ENCODE results near the gene PPP2R2B. TPM values are rescaled to one million over a fixed set of nuclear protein-coding genes. Genes with fewer than 3 reads are reported as not detected.
A peak's percentile ranks its signal among the peaks of the same experiment; 100 is the strongest.

PPP2R2B gene
- total RNA-seq, 4 donors from 2014 or later, result 9.4 to 29.4 (median 20.7) TPM

DNA sequence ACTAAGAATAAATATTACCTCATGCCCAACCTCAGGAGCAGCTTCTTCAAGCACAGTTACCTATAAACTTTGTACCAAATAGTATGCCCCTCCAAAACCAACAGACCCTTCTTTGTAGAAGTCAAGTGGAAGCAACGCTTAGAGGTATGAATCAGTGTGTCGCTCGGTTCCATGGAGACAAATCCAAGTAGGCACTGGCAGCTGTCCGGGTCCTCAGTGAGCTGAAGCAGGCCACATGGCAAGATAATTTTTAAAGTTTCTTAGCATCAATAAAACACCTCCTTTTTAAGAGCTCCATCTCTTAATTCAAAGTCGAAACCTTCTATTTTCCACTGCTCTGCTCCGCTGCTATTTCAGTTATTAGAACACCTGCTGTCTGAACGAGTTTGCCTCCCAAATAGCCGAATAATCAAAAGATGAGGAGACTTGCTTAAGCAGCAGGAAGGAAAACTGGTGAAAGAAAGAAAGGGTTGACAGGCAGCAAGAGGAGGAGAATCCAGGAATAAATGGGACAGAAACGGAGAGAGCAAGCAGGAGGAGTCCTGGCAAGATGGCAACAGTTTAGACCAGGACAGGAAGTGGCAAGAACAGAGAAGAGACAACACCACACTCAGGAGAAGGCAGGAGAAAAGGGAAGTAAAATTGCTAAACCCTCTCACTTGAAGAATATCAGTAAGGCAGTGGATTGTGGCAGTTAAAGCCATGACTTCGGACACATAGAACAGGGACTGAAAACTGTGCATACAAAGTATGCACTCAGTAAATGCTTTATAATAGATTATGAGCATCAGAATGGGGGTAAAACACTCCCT is 65.0 kb downstream of the PPP2R2B start:
- no peak overlapping the region for H3K4me3 ChIP-seq
- TF ChIP-seq POLR2A (IDR thresholded peaks at IDR 0.05) (no peak), EP300 (IDR thresholded peaks at IDR 0.05) (no peak)
- TF ChIP-seq, protein P1, sequence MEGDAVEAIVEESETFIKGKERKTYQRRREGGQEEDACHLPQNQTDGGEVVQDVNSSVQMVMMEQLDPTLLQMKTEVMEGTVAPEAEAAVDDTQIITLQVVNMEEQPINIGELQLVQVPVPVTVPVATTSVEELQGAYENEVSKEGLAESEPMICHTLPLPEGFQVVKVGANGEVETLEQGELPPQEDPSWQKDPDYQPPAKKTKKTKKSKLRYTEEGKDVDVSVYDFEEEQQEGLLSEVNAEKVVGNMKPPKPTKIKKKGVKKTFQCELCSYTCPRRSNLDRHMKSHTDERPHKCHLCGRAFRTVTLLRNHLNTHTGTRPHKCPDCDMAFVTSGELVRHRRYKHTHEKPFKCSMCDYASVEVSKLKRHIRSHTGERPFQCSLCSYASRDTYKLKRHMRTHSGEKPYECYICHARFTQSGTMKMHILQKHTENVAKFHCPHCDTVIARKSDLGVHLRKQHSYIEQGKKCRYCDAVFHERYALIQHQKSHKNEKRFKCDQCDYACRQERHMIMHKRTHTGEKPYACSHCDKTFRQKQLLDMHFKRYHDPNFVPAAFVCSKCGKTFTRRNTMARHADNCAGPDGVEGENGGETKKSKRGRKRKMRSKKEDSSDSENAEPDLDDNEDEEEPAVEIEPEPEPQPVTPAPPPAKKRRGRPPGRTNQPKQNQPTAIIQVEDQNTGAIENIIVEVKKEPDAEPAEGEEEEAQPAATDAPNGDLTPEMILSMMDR (IDR thresholded peaks at IDR 0.05), result no peak
- 79 to 81% methylated on average over 10 of the region's 10 CpGs for WGBS, 2 donors

DNA sequence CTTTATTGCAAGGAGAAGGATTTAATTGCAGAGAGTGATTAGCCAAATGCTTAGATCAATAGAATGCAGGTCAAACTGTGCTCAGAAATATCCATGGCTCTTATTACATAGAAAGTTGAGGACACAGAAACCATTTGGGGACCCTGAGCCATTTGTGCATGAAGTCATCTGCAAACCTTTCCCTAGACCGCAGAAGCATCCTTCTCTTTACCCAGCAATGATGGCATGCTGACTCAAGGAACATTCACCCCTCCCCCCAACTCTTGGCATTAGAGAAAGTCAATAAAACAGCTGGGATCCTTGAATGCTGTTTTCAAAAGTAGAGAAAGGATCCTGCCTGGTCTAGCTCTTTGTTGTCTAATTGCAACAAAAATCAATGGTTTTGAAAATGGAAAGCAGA is 73.5 kb downstream of the PPP2R2B start:
- no peak overlapping the region for H3K27ac ChIP-seq
- no peak overlapping the region for H3K4me3 ChIP-seq
- TF ChIP-seq POLR2A (IDR thresholded peaks at IDR 0.05) (no peak), EP300 (IDR thresholded peaks at IDR 0.05) (no peak)
- TF ChIP-seq, protein P1 (IDR thresholded peaks at IDR 0.05), result no peak
- no peaks in the 10 kb centered on the region for H3K27me3 ChIP-seq
- peaks cover 0 to 4% (median 0%) of the 10 kb centered on the region in 4 donors for H3K4me1 ChIP-seq
- H3K9me3 ChIP-seq, result no peaks in the 10 kb centered on the region
- DNase-seq (ENCODE audit: low spot score in 2 of 2), result no peak
- 13 to 25% methylated on average over 1 of the region's 1 CpG for WGBS, 2 donors
- H3K36me3 ChIP-seq, result no peaks in the 10 kb centered on the region

More for the DNA sequence above, 65.0 kb downstream of the PPP2R2B start:
- Histone ChIP-seq H3K36me3 (no peaks in the 10 kb centered on the region), H3K27me3 (no peaks in the 10 kb centered on the region), H3K27ac (no peak overlapping the region), H3K9me3 (no peaks in the 10 kb centered on the region), H3K4me1 (peaks cover 0 to 4% (median 0%) of the 10 kb centered on the region in 4 donors)
- no peak for DNase-seq (ENCODE audit: low spot score in 2 of 2)

- Histone ChIP-seq H3K9me3 (no peaks in the 10 kb centered on the region), H3K27ac (no peak overlapping the region), H3K27me3 (no peaks in the 10 kb centered on the region), H3K36me3 (no peaks in the 10 kb centered on the region), H3K4me3 (no peak overlapping the region), H3K4me1 (peaks cover 0 to 8% (median 1%) of the 10 kb centered on the region in 4 donors)
- no peak for DNase-seq (ENCODE audit: low spot score in 2 of 2)
- 76 to 78% methylated on average over 3 of the region's 3 CpGs for WGBS, 2 donors
- TF ChIP-seq, protein P1 (IDR thresholded peaks at IDR 0.05), result no peak
- TF ChIP-seq POLR2A (IDR thresholded peaks at IDR 0.05) (no peak), EP300 (IDR thresholded peaks at IDR 0.05) (no peak)
Observed at GRCh38 chr5:146802945-146803522, 75.5 kb downstream of the PPP2R2B start.

GRCh38 chr5:146799671-146800070 is 78.9 kb downstream of the PPP2R2B start:
- Histone ChIP-seq H3K27me3 (no peaks in the 10 kb centered on the region), H3K4me1 (peaks cover 0 to 40% (median 16%) of the 10 kb centered on the region in 4 donors), H3K36me3 (no peaks in the 10 kb centered on the region), H3K27ac (no peak overlapping the region), H3K4me3 (no peak overlapping the region), H3K9me3 (no peaks in the 10 kb centered on the region)
- WGBS, 2 donors, result 73% methylated on average over 5 of the region's 5 CpGs
- no peak for DNase-seq (ENCODE audit: low spot score in 2 of 2)
- TF ChIP-seq POLR2A (IDR thresholded peaks at IDR 0.05), result no peak
- TF ChIP-seq, protein P1 (IDR thresholded peaks at IDR 0.05), result no peak
- no peak for TF ChIP-seq EP300 (IDR thresholded peaks at IDR 0.05)

DNA sequence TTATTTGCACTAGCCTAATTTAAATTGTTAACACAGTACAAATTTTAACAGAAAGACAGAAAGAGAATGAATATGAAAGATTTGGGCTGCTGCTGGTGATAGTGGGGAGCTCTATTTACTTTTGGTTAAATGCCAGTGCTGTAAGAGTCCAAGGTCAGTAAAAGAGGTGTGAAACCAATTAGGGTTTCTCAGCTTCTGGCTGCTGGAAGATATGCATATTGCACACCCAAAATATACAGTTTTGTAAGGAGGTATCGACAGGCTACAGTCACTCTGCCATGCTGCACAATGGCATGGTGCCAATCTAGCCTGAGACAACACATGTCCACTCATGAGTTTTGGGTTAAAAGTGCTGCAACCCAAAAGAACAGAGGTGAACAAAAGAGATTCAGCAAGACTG is 79.3 kb downstream of the PPP2R2B start:
- DNase-seq (ENCODE audit: low spot score in 2 of 2), result no peak
- Histone ChIP-seq H3K9me3 (no peaks in the 10 kb centered on the region), H3K27ac (peak overlapping the region in 1 of 4 donors; percentile 61), H3K4me3 (no peak overlapping the region), H3K27me3 (no peaks in the 10 kb centered on the region), H3K36me3 (no peaks in the 10 kb centered on the region), H3K4me1 (peaks cover 0 to 44% (median 20%) of the 10 kb centered on the region in 4 donors)
- WGBS, 2 donors, result 40 to 55% methylated on average over 1 of the region's 1 CpG
- TF ChIP-seq POLR2A (IDR thresholded peaks at IDR 0.05) (no peak), EP300 (IDR thresholded peaks at IDR 0.05) (no peak)
- TF ChIP-seq, protein P1 (IDR thresholded peaks at IDR 0.05), result no peak
